ENCODE measurements around the gene ZNF622. TPM values are rescaled to one million over a fixed set of nuclear protein-coding genes. Genes with fewer than 3 reads are reported as not detected.

ZNF622 gene
- total RNA-seq, 2 experiments from 2014 or later, result 52.5 to 54.1 TPM

- no peaks in the 10 kb centered on the region for H3K9me3 ChIP-seq (ENCODE audit: control insufficient read depth in 1 of 2, insufficient read depth in 1 of 2, low read length in 2 of 2)
- TF ChIP-seq CTCF (IDR thresholded peaks at IDR 0.05), result no peak
- Mint-ChIP-seq H3K27me3 (no peaks in the 10 kb centered on the region), H3K4me3 (no peak overlapping the region), H3K27ac (no peak overlapping the region), H3K9me3 (no peaks in the 10 kb centered on the region), H3K36me3 (ENCODE audit: low read depth) (peaks cover 8% of the 10 kb centered on the region), H3K4me1 (ENCODE audit: low read depth) (peaks cover 57% of the 10 kb centered on the region)
- ATAC-seq (ENCODE audit: poor library complexity), result no peak
- H3K27ac ChIP-seq (ENCODE audit: low read depth in 1 of 2, low read length in 2 of 2), result no peak overlapping the region
- POLR2A ChIA-PET, result no interaction called here
- H3K4me1 ChIP-seq (ENCODE audit: insufficient read depth, low read length), result no peaks in the 10 kb centered on the region
- no peaks in the 10 kb centered on the region for H3K27me3 ChIP-seq (ENCODE audit: control insufficient read depth in 1 of 2, insufficient read depth in 2 of 2, low read length in 2 of 2)
- H3K4me3 ChIP-seq (ENCODE audit: low read length), result no peak overlapping the region
- CTCF ChIA-PET, result no interaction called here
- H3K36me3 ChIP-seq (ENCODE audit: insufficient read depth, low read length), result no peaks in the 10 kb centered on the region
- intact Hi-C loops (cut with DNase I, micrococcal nuclease), result loop anchor here in 1 of 2 experiments (5.0 kb wide), 1 partner anchor 65 kb away; no protein-coding TSS in a partner anchor
- no peak for DNase-seq
Measured at GRCh38 chr5:16487456-16487855, 21.9 kb upstream of the ZNF622 start.

- TF ChIP-seq CTCF (IDR thresholded peaks at IDR 0.05), result no peak
- ATAC-seq (ENCODE audit: poor library complexity) (no peak), DNase-seq (no peak)
- H3K4me3 ChIP-seq (ENCODE audit: low read length), result no peak overlapping the region
- intact Hi-C loops (cut with DNase I, micrococcal nuclease), result loop anchor here in 1 of 2 experiments (5.0 kb wide), 1 partner anchor 66 kb away; no protein-coding TSS in a partner anchor
- CTCF ChIA-PET, result no interaction called here
- no peaks in the 10 kb centered on the region for H3K4me1 ChIP-seq (ENCODE audit: insufficient read depth, low read length)
- H3K27me3 ChIP-seq (ENCODE audit: control insufficient read depth in 1 of 2, insufficient read depth in 2 of 2, low read length in 2 of 2), result no peaks in the 10 kb centered on the region
- H3K27ac ChIP-seq (ENCODE audit: low read depth in 1 of 2, low read length in 2 of 2), result no peak overlapping the region
- POLR2A ChIA-PET, result no interaction called here
- H3K36me3 ChIP-seq (ENCODE audit: insufficient read depth, low read length), result no peaks in the 10 kb centered on the region
- H3K36me3 Mint-ChIP-seq (ENCODE audit: low read depth), result peaks cover 10% of the 10 kb centered on the region
- H3K4me3 Mint-ChIP-seq, result no peak overlapping the region
- no peak overlapping the region for H3K27ac Mint-ChIP-seq
- no peaks in the 10 kb centered on the region for H3K27me3 Mint-ChIP-seq
- no peaks in the 10 kb centered on the region for H3K9me3 Mint-ChIP-seq
- no peaks in the 10 kb centered on the region for H3K9me3 ChIP-seq (ENCODE audit: control insufficient read depth in 1 of 2, insufficient read depth in 1 of 2, low read length in 2 of 2)
- peaks cover 50% of the 10 kb centered on the region for H3K4me1 Mint-ChIP-seq (ENCODE audit: low read depth)
Measured at GRCh38 chr5:16486711-16487111, 21.1 kb upstream of the ZNF622 start.

- Mint-ChIP-seq H3K4me1 (ENCODE audit: low read depth) (peaks cover 39% of the 10 kb centered on the region), H3K9me3 (no peaks in the 10 kb centered on the region), H3K27ac (no peak overlapping the region), H3K27me3 (no peaks in the 10 kb centered on the region), H3K36me3 (ENCODE audit: low read depth) (peaks cover 21% of the 10 kb centered on the region), H3K4me3 (no peak overlapping the region)
- no peak for TF ChIP-seq CTCF (IDR thresholded peaks at IDR 0.05)
- DNase-seq, result no peak
- H3K4me1 ChIP-seq (ENCODE audit: insufficient read depth, low read length), result no peaks in the 10 kb centered on the region
- no peak overlapping the region for H3K27ac ChIP-seq (ENCODE audit: low read depth in 1 of 2, low read length in 2 of 2)
- ATAC-seq (ENCODE audit: poor library complexity), result no peak
- POLR2A ChIA-PET, result no interaction called here
- no peaks in the 10 kb centered on the region for H3K36me3 ChIP-seq (ENCODE audit: insufficient read depth, low read length)
- H3K9me3 ChIP-seq (ENCODE audit: control insufficient read depth in 1 of 2, insufficient read depth in 1 of 2, low read length in 2 of 2), result no peaks in the 10 kb centered on the region
- no peaks in the 10 kb centered on the region for H3K27me3 ChIP-seq (ENCODE audit: control insufficient read depth in 1 of 2, insufficient read depth in 2 of 2, low read length in 2 of 2)
- intact Hi-C loops (cut with DNase I, micrococcal nuclease), result loop anchor here in 1 of 2 experiments (5.0 kb wide), 1 partner anchor 67 kb away; no protein-coding TSS in a partner anchor
- no peak overlapping the region for H3K4me3 ChIP-seq (ENCODE audit: low read length)
- CTCF ChIA-PET, result no interaction called here
Measured at GRCh38 chr5:16485656-16486055, 20.1 kb upstream of the ZNF622 start.

Data from CD4-positive, alpha-beta T cell (primary cell).